Measurements from ENCODE around the gene PLCH1.

- TF ChIP-seq CSRNP3 (CRISPR knock-in tag; IDR thresholded peaks at IDR 0.05) (no peak), ISL1 (CRISPR knock-in tag; IDR thresholded peaks at IDR 0.05) (no peak), ZFP3 (CRISPR knock-in tag; IDR thresholded peaks at IDR 0.05) (no peak), PATZ1 (CRISPR knock-in tag; IDR thresholded peaks at IDR 0.05; ENCODE audit: borderline replicate concordance) (no peak), GLIS3 (CRISPR knock-in tag; IDR thresholded peaks at IDR 0.05) (no peak), PPARA (CRISPR knock-in tag; IDR thresholded peaks at IDR 0.05; ENCODE audit: borderline replicate concordance) (no peak), OSR1 (CRISPR knock-in tag; IDR thresholded peaks at IDR 0.05) (no peak), BACH2 (CRISPR knock-in tag; IDR thresholded peaks at IDR 0.05; ENCODE audit: borderline replicate concordance) (no peak), ZNF70 (CRISPR knock-in tag; IDR thresholded peaks at IDR 0.05) (no peak), ARNTL (CRISPR knock-in tag; IDR thresholded peaks at IDR 0.05; ENCODE audit: borderline replicate concordance, low read depth) (no peak)
Observed at GRCh38 chr3:155554777-155555451, 190.0 kb downstream of the PLCH1 start.
